Fibroblast of lung (primary cell): ENCODE results near the gene IL3RA. TPM values are rescaled to one million over a fixed set of nuclear protein-coding genes. Genes with fewer than 3 reads are reported as not detected.

Experiments used
- DNase-seq, 2 donors: peaks; one replicate each; pipeline versions ENCODE4 v3.0.0 to v3.0.0-alpha.2; 2010; ENCODE audit warnings: low read depth in 2 of 2
- H2AFZ ChIP-seq: 2 replicates; pipeline ENCODE4 v1.5.1; 2012; ENCODE audit warnings: low read length, control low read depth, inconsistent platforms
- H3K27ac ChIP-seq: 2 replicates; pipeline ENCODE4 v1.5.1; 2011; ENCODE audit warnings: low read length, control low read depth; ENCODE audit not compliant: insufficient read depth
- H3K27me3 ChIP-seq: 2 replicates; pipeline ENCODE4 v1.5.1; 2011; ENCODE audit warnings: mild to moderate bottlenecking, low read length; ENCODE audit not compliant: control insufficient read depth, insufficient read depth
- H3K36me3 ChIP-seq: 2 replicates; pipeline ENCODE4 v1.5.1; 2011; ENCODE audit warnings: low read length; ENCODE audit not compliant: control insufficient read depth, insufficient read depth
- H3K4me1 ChIP-seq: 2 replicates; pipeline ENCODE4 v1.5.1; 2011; ENCODE audit warnings: low read length; ENCODE audit not compliant: control insufficient read depth, insufficient read depth; ENCODE audit errors: extremely low read depth
- H3K4me2 ChIP-seq: 2 replicates; pipeline ENCODE4 v1.5.1; 2011; ENCODE audit warnings: low read length, control low read depth; ENCODE audit not compliant: insufficient read depth; ENCODE audit errors: extremely low read depth
- H3K4me3 ChIP-seq, 4 experiments: fragments of 200-600 bp in 1 of 4; sonication (generic) in 1 of 4; replicated peaks in 1 of 4; 2 replicates each; pipeline ENCODE4 v1.5.1; 2011 to 2016; ENCODE audit warnings: low read length in 4 of 4, low read depth in 3 of 4, mild to moderate bottlenecking in 3 of 4, control low read depth in 2 of 4, inconsistent platforms in 1 of 4, mixed read lengths in 1 of 4; ENCODE audit not compliant: insufficient read depth in 1 of 4; ENCODE audit errors: control extremely low read depth in 1 of 4
- H3K79me2 ChIP-seq: 2 replicates; pipeline ENCODE4 v1.5.1; 2012; ENCODE audit warnings: mild to moderate bottlenecking, low read length, inconsistent platforms; ENCODE audit not compliant: control insufficient read depth, insufficient read depth
- H3K9ac ChIP-seq: 2 replicates; pipeline ENCODE4 v1.5.1; 2011; ENCODE audit warnings: mild to moderate bottlenecking, low read length, control low read depth; ENCODE audit not compliant: insufficient read depth
- H3K9me3 ChIP-seq: 2 replicates; pipeline ENCODE4 v1.5.1; 2012; ENCODE audit warnings: low read depth, low read length; ENCODE audit not compliant: control insufficient read depth, insufficient read depth
- H4K20me1 ChIP-seq: 2 replicates; pipeline ENCODE4 v1.5.1; 2011; ENCODE audit warnings: low read length; ENCODE audit not compliant: control insufficient read depth, insufficient read depth; ENCODE audit errors: extremely low read depth
- EZH2 ChIP-seq: IDR thresholded peaks from 2 replicates; pipeline ENCODE4 v1.5.1; 2012; ENCODE audit warnings: low read length, control low read depth, mild to moderate bottlenecking; ENCODE audit errors: missing control alignments
- polyA plus RNA-seq, 2 donors: library from polyadenylated mRNA; depleted of rRNA in 1 of 2; stranded (reverse) in 1 of 2; unstranded in 1 of 2; fragments of >200 nt; gene quantifications; 2 replicates each; pipeline ENCODE4 v1.2.1, GENCODE V29; 2011 to 2012; ENCODE audit warnings: missing spikeins in 1 of 2
- total RNA-seq: library from RNA; depleted of rRNA; stranded (reverse); fragments of >200 nt; gene quantifications from 2 replicates; pipeline ENCODE4 v1.2.1, GENCODE V29; 2014
- TF ChIP-seq, protein P1 (sequence below), 2 donors: IDR thresholded peaks in 1 of 2; conservative IDR thresholded peaks in 1 of 2; 1 replicate in 1 of 2; 2 replicates in 1 of 2; pipeline ENCODE4 v1.5.1; 2011 to 2012; ENCODE audit warnings: low read length in 2 of 2, control low read depth in 1 of 2, inconsistent platforms in 1 of 2, low read depth in 1 of 2, mild to moderate bottlenecking in 1 of 2

IL3RA gene
- total and polyA plus RNA-seq, 2 donors (not counting 1 experiment from before 2014, with no cell fraction given) = under 0.01 to 0.03 TPM

DNA sequence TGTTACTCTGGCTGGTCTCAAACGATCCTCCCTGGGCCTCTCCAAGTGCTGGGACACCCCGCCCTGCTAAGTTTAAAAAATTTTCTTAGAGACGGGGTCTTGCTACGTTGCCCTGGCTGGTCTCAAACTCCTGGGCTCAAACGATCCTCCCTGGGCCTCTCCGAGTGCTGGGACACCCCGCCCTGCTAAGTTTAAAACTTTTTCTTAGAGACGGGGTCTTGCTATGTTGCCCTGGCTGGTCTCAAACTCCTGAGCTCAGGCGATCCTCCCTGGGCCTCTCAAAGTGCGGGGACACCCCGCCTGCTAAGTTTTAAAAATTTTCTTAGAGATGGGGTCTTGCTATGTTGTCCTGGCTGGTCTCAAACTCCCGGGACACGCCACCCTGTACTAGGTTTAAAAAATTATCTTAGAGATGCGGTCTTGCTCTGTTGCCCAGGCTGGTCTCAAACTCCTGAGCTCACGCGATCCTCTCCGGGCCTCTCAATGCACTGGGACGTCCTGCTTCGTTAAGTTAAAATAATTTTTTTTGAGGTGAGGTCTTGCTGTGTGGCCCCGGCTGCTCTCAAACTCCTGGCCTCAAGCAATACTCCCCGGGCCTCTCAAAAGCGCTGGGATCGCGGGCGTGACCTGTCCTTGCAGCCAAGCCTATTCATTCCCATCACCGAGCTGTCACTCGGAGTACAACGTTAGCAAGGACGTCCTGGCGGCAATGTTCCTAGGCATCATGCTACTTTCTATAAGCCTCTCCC lies 54.2 kb downstream of the IL3RA start:
- Histone ChIP-seq H3K27ac (peak overlapping the region; percentile 98), H3K27me3 (no peaks in the 10 kb centered on the region), H3K4me3 (peak overlapping the region; percentile 78 to 100 (median 92)), H4K20me1 (peaks cover 2% of the 10 kb centered on the region), H3K79me2 (peaks cover 69% of the 10 kb centered on the region), H2AFZ (no peak overlapping the region), H3K4me1 (peaks cover 11% of the 10 kb centered on the region), H3K9me3 (no peaks in the 10 kb centered on the region), H3K4me2 (peak overlapping the region; percentile 64), H3K36me3 (peaks cover 35% of the 10 kb centered on the region), H3K9ac (peak overlapping the region; percentile 99)
- TF ChIP-seq, protein P1, sequence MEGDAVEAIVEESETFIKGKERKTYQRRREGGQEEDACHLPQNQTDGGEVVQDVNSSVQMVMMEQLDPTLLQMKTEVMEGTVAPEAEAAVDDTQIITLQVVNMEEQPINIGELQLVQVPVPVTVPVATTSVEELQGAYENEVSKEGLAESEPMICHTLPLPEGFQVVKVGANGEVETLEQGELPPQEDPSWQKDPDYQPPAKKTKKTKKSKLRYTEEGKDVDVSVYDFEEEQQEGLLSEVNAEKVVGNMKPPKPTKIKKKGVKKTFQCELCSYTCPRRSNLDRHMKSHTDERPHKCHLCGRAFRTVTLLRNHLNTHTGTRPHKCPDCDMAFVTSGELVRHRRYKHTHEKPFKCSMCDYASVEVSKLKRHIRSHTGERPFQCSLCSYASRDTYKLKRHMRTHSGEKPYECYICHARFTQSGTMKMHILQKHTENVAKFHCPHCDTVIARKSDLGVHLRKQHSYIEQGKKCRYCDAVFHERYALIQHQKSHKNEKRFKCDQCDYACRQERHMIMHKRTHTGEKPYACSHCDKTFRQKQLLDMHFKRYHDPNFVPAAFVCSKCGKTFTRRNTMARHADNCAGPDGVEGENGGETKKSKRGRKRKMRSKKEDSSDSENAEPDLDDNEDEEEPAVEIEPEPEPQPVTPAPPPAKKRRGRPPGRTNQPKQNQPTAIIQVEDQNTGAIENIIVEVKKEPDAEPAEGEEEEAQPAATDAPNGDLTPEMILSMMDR (conservative IDR thresholded peaks at IDR 0.05 in 1 of 2, IDR thresholded peaks at IDR 0.05 in 1 of 2; ENCODE audit: low read depth in 1 of 2, low read length in 2 of 2) = no peak
- TF ChIP-seq EZH2 = no peak
- DNase-seq = no peak

DNA sequence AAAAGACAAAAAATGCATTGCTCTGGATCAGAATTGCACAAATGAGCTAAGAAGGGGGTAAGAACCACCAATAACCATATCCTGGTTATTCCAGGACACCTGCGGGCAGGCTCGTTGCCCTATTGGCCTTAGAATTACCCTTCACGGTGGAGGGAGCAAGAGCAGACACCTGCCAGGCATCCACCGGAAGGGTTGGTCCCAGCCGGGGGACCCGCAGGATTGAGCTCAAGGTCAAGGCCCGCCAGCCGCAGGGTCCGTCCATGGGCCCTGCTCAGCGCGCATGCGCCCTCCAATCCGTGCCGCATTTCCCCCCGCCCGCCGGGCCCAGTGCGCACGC lies 54.8 kb downstream of the IL3RA start:
- H3K36me3 ChIP-seq = peaks cover 30% of the 10 kb centered on the region
- no peak for TF ChIP-seq EZH2
- TF ChIP-seq, protein P1 (conservative IDR thresholded peaks at IDR 0.05 in 1 of 2, IDR thresholded peaks at IDR 0.05 in 1 of 2; ENCODE audit: low read depth in 1 of 2, low read length in 2 of 2) = no peak

DNA sequence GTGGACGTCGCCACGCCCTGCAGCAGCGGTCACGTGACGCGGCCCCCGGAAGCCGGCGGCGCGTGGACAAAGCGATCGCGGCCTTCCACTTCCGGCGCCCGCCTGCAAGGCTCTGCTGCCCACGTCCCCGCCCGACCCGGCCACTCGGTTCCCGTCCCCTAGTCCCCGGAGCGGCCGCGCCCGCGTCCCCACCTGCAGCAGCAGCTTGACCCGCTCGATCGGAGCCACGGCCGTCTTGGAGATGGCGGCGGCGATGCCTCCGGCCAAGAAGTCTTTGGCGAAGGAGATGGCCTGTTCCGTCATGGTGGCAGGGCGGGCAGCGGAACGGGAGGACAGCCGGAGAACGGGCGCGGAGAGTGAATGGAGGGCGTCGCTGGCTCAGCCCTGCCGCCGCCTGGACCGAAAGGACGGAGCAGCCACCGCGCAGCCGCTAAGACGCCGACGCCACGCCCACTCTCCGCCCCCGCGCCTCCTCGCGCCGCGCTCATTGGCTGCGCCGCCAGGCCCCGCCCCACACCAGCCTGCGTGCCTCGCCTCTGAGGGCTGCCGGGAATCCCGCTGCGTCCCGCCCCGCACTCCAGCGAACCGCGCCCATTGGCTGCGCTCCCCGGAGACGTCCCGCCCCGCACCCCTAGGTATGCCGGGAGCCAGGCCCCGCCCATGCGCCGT lies 55.3 kb downstream of the IL3RA start, which contains the start of gene SLC25A6:
Gene SLC25A6, minus strand, starts transcription at position 407 of the 669 bp plus-strand sequence. Its CDS starts 104 bp downstream, at position 303.
- peak within 1 kb of the TSS; percentile 50 for H2AFZ ChIP-seq
- H4K20me1 ChIP-seq = peaks cover 2% of the 10 kb centered on the region
- peaks cover 11% of the 10 kb centered on the region for H3K4me1 ChIP-seq
- H3K27ac ChIP-seq = peak within 1 kb of the TSS; percentile 98
- TF ChIP-seq EZH2 = no peak
- TF ChIP-seq, protein P1 (conservative IDR thresholded peaks at IDR 0.05 in 1 of 2, IDR thresholded peaks at IDR 0.05 in 1 of 2; ENCODE audit: low read depth in 1 of 2, low read length in 2 of 2) = no peak
- peaks cover 28% of the 10 kb centered on the region for H3K36me3 ChIP-seq
- no peaks in the 10 kb centered on the region for H3K9me3 ChIP-seq
- H3K4me3 ChIP-seq = peak within 1 kb of the TSS; percentile 78 to 100 (median 92)
- H3K27me3 ChIP-seq = no peaks in the 10 kb centered on the region
- H3K9ac ChIP-seq = peak within 1 kb of the TSS; percentile 99
- H3K79me2 ChIP-seq = peaks cover 71% of the 10 kb centered on the region
- DNase-seq = peak; percentile 94 to 97
- peak within 1 kb of the TSS; percentile 93 for H3K4me2 ChIP-seq

More for the DNA sequence above, 54.8 kb downstream of the IL3RA start:
- Histone ChIP-seq H3K27ac (peak overlapping the region; percentile 98), H3K79me2 (peaks cover 71% of the 10 kb centered on the region), H3K4me3 (peak overlapping the region; percentile 78 to 100 (median 92)), H3K4me1 (peaks cover 11% of the 10 kb centered on the region), H4K20me1 (peaks cover 2% of the 10 kb centered on the region), H3K9ac (peak overlapping the region; percentile 99), H3K27me3 (no peaks in the 10 kb centered on the region), H3K9me3 (no peaks in the 10 kb centered on the region), H3K4me2 (peak overlapping the region; percentile 64), H2AFZ (no peak overlapping the region)
- no peak for DNase-seq
